ENCODE measurements around the gene FOLR2.
"Not testable (repeated sequence)": the region's sequence is repeated elsewhere in the genome, so short reads cannot be mapped to it uniquely, and the experiment has no call there.

Gene FOLR2

DNA sequence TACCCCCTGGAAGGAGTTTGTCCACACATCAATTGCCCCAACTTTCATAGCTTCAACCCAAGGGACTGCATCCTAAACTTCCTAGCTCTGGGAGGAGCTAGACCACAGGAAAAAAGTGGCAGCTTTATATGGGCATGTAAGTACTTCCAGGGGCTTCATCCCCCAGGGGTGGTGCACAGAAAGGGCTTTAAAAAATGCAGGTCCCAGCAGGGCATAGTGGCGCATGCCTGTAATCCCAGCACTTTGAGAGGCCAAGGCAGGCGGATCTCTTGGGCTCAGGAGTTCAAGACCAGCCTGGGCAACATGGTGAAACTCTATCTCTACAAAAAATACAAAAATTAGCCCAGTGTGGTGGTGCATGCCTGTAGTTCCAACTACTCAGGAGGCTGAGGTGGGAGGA, 9.8 kb upstream of the FOLR2 start:
- not testable (repeated sequence) for DNase-seq (ENCODE audit: low read depth in 1 of 2, low spot score in 1 of 2)

DNA sequence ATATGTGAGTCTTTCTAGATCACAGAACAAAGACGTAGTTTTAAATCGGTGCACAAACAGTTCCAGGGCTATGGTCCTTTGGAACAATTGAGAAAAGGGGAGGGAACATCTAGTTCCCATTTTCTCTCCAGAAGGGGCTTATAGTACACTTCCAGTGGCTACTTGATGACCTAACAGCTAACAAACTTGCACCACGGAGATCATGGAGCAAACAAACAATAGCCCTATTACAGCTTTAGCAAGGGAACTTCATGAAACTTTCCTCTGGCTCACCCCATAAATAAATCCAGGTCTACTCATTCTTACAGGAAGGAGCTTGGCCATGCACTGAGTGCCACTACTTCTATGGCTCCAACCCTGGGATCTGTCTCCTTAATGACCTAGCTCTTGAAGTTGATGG, 8.3 kb upstream of the FOLR2 start:
- DNase-seq (ENCODE audit: low read depth in 1 of 2, low spot score in 1 of 2) = no peak

DNA sequence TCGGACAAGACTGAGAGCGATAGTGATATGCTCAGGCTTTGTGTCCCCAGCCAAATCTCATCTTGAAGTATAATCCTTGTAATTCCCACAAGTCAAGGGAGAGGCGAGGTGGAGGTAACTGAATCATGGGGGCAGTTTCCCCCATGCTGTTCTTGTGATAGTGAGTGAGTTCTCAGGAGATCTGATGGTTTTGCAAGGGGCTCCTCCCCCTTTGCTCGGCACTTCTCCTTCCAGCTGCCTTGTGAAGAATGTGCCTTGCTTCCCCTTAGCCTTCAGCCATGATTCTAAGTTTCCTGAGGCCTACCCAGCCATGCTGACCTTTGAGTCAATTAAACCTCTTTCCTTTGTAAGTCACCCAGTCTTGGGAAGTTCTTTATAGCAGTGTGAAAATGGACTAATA, 7.5 kb upstream of the FOLR2 start:
- DNase-seq (ENCODE audit: low read depth in 1 of 2, low spot score in 1 of 2) = no peak

DNA sequence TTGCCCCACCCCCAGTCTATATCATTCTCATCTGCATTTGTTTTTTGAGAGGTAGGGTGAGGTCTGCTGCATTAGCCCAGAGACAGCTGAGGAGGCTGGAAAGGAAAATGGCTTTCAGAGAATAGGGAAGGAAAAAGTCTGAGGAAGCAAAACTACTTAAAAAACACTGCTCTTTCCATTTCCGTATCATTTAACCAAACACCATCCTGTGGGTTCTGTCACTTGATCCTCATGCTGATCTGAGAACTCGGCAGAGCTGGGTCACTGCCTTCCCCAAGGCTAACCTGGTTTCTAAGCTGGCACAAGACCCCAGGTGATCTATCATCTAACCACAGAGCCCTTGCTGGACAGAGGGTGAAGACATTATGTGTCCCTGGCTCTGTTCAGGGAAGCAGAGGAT, 1.2 kb downstream of the FOLR2 start:
- DNase-seq (ENCODE audit: low read depth in 1 of 2, low spot score in 1 of 2) = no peak

DNA sequence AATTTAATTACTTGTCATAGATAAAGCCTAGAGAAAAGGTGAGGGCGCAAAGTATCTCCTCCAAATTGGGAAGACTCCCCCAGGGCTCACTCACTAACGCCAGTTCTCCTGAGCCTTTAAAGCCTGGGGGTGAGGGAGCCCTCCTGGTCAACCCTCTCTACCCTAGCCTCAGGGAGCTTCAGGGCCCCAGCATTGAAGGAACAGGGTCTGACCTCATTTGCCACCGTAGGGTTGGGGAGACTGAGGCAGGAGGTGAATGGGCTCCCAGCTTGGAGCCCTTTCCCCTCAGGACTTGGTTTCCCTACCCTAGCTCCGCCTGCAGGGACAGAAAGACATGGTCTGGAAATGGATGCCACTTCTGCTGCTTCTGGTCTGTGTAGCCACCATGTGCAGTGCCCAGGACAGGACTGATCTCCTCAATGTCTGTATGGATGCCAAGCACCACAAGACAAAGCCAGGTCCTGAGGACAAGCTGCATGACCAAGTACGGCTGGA, 1.7 kb downstream of the FOLR2 start:
- DNase-seq (ENCODE audit: low read depth in 1 of 2, low spot score in 1 of 2) = no peak

DNA sequence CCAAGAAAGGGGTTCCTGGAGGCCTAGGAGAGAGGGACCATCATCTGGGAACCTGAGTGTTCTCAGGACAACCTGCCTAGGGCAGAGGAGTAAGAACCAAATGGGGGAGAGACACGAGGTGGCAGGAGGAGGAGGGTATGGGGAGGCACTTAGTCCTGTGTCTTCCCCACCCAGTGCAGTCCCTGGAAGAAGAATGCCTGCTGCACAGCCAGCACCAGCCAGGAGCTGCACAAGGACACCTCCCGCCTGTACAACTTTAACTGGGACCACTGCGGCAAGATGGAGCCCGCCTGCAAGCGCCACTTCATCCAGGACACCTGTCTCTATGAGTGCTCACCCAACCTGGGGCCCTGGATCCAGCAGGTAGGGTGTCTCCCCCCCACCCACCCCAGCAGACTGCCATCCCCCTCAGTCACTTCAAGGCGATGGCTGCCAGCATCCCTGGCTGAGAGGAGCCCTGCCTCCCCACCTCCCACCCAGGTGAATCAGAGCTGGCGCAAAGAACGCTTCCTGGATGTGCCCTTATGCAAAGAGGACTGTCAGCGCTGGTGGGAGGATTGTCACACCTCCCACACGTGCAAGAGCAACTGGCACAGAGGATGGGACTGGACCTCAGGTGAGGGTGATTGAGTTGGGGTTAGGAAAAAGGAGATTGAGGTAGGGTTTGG, 4.2 kb downstream of the FOLR2 start:
- DNase-seq (ENCODE audit: low read depth in 1 of 2, low spot score in 1 of 2) = no peak

DNA sequence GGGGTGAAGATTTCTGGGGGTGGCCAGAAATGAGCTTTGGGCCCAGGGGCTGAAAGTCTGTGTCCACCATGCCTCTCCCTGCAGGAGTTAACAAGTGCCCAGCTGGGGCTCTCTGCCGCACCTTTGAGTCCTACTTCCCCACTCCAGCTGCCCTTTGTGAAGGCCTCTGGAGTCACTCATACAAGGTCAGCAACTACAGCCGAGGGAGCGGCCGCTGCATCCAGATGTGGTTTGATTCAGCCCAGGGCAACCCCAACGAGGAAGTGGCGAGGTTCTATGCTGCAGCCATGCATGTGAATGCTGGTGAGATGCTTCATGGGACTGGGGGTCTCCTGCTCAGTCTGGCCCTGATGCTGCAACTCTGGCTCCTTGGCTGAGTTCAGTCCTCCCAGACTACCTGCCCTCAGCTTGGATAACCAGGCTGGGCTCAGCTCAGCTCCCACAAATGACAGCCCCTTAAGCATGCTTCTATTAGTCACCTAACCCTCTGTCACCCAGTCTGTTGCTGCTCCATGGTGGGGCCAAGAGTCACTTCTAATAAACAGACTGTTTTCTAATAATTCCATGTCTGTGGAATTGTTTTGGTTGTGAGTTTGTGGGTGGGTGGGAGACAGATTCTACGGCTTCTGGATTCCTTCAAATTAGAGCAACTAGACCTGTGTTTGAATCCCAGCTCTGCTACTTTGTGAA, 4.9 kb downstream of the FOLR2 start:
- DNase-seq (ENCODE audit: low read depth in 1 of 2, low spot score in 1 of 2) = no peak

DNA sequence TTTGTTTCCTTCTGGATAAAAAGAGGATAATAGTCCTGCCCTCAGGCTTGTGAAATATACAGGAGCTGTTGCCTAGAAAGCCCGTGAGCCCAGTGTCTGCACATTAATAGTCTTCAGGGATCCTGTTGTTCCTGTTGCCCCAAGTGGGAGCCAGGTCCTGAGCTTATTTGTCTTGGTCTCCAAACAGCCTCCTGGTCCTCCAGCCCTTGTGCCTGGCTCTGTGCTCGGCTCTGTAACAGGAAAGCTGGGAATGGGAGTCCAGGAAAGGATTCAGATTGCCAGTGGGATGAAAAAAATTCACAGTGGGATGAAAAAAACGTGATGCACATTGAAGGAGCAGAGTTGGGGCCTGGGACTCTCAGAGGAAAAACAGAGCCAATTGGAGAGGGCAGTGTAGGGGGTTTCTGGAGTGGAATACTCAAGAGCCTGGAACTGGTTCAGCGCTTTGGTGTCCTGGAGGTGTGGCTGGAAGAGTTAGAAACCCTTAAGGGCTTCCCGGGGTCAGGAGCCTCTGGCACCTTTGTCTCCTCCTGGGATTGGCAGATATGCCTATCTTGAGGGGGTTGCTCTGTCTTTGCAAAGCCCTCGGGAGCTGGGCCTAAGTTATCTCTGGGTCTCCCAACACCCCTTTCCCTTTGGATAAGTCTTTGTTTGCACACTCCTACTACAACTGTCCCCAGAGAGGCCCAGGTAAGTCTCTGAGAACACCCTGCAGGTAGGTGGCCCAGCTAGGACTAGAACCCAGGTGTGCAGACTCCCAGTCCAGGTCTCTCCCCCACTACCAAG, 5.7 kb downstream of the FOLR2 start:
- DNase-seq (ENCODE audit: low read depth in 1 of 2, low spot score in 1 of 2) = no peak

DNA sequence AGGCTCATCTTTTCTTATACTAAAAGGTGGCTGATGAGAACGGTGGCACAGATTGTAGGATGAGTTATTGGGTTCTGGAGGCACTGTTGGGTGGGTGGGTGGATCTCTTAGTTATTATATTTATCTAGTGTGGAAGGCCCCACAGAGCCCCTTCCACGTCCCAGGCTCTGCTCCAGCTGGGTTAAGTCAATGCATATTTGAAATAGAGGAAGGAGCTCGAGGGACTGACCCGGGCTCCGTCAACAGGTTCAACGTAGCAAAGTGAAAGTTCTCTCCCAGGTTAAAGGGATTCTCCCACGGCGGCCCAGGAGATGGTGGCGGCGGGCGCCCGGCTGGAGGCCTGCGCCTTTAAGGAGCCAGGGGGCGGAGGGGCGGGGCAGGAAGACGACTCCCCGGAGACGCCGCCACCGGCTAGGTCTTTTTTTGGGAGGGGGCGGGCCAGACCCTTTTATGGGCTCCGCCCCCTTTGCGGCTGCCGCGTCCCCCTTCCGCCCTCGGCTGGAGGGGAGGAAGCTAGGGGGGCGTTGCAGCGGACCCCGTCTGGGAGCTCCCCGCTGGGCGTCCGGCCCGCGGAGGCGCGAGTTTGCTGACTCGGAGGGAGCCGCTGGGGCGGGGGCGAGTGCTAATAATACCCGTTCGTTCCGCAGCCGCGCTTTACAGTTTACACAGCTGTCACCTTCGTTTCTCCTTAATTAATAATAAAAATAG, 6.5 kb downstream of the FOLR2 start:
- peak; percentile 85 to 89 for DNase-seq (ENCODE audit: low read depth in 1 of 2, low spot score in 1 of 2)

DNA sequence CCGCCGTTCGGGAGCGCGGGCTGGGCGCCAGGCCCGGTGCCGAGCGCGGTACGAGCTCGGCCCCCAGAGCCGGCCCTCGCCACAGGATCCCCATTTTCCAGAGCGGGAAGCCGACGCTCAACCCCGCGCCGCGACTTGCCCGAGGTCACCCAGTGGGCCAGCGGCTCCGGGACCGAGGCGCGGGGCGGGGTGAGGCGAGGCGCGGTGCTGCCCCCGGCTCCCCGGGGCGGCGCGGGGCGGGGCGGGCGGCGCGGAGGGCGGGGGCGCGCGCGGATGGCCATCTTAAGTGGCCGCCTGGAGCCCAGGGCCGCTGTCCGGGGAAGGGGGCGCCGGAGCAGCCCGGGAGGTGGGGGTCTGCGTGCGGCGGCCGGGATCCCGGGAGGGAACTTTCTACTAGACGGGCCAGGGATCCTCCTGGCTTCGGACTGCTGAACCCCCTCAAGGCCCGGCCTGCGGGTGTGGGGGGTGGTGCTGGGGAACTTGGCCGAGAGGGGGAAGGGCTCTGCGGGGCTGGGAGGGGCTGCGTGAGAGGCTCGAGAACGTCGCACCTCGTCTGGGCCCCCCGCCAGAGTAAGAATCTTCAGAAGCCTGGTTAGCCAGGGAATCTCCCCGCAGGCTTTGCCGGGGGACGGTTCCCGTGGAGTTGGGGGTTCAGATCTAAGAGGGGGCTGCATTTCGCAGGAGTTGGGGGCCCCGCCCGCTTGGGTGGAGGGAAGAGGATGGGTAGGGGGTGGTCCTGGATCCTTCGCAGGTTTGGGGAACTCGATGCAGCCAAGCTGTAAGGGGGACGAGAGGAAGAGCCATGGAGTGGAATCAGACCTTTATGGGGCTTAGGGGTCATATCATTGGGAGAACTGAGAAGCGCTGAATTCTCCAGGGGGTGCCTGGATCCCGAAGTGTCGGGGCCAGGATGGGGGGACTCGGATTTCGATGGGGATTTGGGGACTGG, 7.3 kb downstream of the FOLR2 start:
- DNase-seq (ENCODE audit: low read depth in 1 of 2, low spot score in 1 of 2) = peak; percentile 31 to 50

DNA sequence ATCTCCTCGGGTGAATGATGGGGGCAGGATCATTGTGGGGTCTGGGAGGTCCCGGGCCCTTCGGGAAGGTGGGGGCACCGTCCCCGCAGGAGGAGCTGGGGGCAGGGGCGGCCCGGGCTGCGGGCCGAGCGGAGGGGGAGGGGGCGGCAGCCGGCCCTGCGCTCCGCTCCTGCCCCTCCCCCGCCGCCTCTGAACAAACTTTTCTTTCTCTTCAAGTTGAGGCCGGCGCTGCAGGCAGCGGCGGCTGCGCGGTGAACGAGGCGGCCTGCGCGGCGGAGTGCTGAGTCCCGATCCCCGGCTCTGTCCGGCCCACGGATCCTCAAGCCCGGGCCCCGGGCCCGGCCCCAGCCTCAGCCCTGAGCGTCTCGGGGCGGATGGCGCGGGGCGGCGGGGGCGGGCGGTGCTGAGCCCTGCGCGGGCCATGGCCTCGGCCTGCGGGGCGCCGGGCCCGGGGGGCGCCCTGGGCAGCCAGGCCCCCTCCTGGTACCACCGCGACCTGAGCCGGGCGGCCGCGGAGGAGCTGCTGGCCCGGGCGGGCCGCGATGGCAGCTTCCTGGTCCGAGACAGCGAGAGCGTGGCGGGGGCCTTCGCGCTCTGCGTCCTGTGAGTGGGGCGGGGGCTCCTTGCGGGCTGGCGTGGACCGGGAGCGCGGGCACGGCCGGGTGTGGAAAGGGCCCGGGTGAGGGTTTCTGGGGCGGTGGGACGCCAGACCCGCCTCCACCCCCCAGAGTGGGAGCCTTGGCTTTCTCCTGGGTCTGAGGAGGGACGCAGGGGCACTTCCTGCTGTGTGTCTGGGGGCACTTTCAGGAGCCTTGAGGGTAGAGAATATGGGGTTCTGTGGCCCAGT, 8.2 kb downstream of the FOLR2 start, which contains the start of gene INPPL1:
Gene INPPL1 (plus strand): TSS at position 204 of the 847 bp plus-strand sequence. CDS start 218 bp downstream, at position 422.
- peak in 1 of 2 donors; percentile 41 for DNase-seq (ENCODE audit: low read depth in 1 of 2, low spot score in 1 of 2)

DNA sequence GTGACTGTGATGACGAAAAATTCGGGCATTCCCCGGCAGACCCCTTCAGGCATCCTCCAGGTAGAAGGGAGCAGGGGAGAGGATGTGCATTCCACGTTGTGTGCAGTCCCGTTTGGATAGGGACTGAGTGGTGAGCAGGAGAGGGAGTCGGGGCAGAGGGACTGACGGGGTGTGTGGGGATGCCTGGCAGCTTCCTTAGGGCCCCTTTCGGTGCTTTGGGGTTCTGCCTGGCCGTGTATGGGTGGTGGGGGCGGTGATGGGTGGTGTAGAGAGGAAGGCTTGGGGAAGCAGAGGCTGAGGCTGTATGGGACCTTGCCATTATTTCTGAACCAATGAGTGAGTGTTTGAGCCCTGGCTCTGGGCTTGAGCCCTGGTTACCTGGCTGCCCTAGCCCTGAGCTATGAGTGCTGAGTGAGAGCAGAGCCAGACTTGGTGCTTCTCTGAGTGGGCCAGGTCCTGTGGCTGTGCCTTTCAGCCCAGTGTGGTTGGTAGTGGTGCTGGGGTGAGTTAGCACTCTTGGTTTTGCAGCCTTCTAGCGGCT, 8.9 kb downstream of the FOLR2 start:
- DNase-seq (ENCODE audit: low read depth in 1 of 2, low spot score in 1 of 2) = no peak

DNA sequence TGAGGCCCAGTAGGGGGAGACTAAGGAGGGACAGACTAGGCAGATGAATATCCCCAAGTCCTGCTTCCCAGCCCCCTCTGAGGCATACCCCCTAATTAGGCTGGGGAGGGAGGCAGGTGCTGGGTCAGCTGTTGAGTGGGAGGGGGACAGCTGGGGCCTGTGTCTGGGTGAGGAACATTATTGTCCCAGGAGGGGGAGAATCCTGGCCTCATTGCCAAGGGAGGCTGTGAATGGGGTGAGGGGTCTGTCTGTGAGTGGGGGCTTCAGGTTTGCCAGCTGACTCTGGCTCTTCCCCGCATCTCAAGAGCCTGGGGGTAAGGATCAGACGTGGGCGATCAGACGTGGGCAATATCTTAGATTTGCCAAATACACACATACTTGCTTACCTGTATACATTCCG, 10.1 kb downstream of the FOLR2 start:
- no peak for DNase-seq (ENCODE audit: low read depth in 1 of 2, low spot score in 1 of 2)

DNA sequence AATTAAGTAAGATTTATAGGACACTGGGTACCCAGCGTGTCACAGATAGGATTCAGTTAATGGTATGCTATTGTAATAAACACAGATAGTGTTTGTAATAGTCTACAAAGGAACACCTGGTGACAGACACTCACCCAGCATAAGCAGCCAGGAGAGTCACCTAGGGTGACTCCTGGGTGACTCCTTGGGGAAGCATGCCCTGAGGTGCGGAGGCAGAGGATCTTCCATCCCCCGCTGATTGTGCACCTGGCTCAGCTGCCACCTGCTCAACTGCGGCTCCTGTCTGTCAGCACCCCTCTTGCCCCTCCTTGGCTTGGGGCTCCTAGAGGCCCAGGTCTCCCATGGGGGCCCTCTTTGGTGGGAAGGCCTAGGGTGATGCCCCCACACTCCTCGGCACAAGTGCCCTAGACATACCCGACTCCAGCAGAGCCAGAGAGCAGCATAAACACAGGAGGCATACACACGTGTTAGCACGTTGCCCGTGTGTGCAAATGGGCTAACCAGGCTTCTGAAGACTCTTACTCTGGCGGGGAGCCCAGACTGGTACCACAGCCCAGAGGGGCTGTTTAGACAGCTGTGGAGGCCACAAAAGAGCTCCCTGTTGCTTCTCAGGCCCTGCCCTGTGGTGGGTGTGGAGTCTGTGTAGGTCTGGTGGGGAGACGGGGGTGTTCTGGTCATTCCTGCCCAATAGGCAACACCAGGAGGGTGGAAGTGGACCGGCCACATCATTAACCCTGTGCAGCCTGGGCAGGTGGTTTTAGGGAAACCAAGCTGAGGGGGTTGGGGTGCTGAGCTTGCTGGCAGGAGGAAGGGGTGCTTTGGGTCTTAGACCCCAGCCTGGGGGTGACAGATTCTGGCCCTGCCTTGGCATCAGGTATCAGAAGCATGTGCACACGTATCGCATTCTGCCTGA, 11.0 kb downstream of the FOLR2 start:
- DNase-seq (ENCODE audit: low read depth in 1 of 2, low spot score in 1 of 2) = no peak

DNA sequence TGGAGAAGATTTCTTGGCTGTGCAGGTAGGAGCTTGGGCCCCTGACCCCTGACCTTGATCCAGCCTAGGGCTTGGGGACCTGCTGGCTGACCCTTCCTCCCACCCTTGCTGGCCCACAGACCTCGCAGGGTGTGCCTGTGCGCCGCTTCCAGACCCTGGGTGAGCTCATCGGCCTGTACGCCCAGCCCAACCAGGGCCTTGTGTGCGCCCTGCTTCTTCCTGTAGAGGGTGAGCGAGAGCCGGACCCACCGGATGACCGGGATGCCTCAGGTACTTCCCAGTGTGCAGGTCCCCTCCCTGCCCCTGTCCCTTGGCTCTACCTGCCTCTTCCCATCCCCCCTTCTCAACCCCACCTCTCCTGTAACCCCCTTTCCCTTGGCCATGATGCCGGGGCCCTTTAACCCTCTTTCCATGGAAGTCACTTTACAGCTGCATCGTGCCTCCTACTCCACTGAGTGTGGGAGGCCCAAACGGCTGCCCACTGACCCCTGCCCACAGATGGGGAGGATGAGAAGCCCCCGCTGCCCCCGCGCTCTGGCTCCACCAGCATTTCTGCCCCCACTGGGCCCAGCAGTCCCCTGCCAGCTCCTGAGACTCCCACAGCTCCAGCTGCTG, 11.7 kb downstream of the FOLR2 start:
- no peak for DNase-seq (ENCODE audit: low read depth in 1 of 2, low spot score in 1 of 2)

DNA sequence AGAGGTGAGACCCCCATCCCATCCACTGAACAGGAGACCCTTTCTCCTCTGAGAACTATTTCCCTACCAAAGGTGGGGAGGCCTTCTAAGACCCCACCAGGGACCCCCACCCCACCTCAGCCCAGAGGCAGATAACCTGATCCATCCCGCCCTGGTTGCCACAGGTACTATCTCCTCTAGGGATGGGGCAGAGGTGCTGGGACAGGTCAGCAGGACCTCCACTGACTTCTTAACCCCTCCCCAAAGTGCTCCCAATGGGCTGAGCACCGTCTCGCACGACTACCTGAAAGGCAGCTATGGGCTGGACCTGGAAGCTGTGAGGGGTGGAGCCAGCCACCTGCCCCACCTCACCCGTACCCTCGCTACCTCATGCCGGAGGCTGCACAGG, 12.2 kb downstream of the FOLR2 start:
- DNase-seq (ENCODE audit: low read depth in 1 of 2, low spot score in 1 of 2) = no peak

DNA sequence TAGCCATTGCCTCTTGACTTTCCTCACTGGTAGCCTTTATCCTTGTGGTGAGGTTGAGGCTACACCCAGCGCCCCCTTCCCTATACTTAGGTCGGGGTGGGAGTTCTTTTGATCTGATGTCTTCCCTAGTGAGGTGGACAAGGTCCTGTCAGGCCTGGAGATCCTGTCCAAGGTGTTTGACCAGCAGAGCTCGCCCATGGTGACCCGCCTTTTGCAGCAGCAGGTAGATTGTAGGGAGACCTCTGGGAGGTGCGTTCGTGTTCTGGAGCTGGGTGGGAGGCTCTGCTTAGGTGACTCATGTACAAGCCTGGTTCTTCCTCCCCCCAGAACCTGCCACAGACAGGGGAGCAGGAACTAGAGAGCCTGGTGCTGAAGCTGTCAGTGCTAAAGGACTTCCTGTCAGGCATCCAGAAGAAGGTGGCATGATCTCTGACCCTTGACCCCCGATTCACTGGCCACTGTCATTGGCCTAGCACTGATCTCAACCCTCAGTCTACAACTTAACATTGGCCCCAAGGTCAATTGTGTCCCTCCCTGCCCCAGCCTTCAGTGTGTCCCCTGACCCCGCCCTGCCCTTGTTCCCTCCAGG, 12.8 kb downstream of the FOLR2 start:
- DNase-seq (ENCODE audit: low read depth in 1 of 2, low spot score in 1 of 2) = no peak

Data from stimulated activated CD4-positive, alpha-beta T cell treated with anti-CD3 and anti-CD28 coated beads, Interleukin-15, amount 100 ng/mL, for 1 hour (primary cell).